ENCODE data around the gene RAPGEF3.

DNA sequence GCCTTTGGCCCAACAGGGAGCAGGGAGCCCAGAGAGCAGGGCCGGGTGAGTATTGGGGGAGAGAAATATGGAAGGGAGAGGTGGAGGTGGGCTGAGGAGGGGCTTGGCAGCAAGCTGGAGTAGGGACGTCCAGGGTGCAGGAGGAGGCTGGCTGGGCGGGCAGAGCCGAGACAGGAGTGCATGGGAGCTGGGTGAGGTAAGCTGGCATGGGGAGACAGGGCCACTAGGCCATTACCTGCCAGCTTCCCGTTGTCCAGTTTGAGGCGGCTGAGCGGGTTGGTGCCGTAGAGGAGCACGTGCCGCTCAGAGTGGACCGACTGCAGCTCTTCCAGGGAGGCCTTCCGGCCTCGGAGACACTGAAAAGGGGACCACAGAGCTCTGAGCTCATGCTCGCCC, 32.7 kb upstream of the RAPGEF3 start:
- TF ChIP-seq, protein P1, sequence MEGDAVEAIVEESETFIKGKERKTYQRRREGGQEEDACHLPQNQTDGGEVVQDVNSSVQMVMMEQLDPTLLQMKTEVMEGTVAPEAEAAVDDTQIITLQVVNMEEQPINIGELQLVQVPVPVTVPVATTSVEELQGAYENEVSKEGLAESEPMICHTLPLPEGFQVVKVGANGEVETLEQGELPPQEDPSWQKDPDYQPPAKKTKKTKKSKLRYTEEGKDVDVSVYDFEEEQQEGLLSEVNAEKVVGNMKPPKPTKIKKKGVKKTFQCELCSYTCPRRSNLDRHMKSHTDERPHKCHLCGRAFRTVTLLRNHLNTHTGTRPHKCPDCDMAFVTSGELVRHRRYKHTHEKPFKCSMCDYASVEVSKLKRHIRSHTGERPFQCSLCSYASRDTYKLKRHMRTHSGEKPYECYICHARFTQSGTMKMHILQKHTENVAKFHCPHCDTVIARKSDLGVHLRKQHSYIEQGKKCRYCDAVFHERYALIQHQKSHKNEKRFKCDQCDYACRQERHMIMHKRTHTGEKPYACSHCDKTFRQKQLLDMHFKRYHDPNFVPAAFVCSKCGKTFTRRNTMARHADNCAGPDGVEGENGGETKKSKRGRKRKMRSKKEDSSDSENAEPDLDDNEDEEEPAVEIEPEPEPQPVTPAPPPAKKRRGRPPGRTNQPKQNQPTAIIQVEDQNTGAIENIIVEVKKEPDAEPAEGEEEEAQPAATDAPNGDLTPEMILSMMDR (IDR thresholded peaks at IDR 0.05) = no peak
- TF ChIP-seq POLR2A (IDR thresholded peaks at IDR 0.05; ENCODE audit: low read depth) (no peak), POLR2AphosphoS5 (IDR thresholded peaks at IDR 0.05) (peak in 1 of 2 donors; percentile 22)

Data from esophagus muscularis mucosa (tissue), 3 donors.